Activated T-cell treated with anti-CD3 and anti-CD28 coated beads, Interleukin-2, amount 50 U/mL, for 1 hour (primary cell): ENCODE data around the gene HDHD5.
A peak's percentile ranks its signal among the peaks of the same experiment; 100 is the strongest.

Experiments
- DNase-seq: peaks from one replicate; pipeline ENCODE4 v3.0.0-alpha.2; 2020

The HDHD5 gene

GRCh38 chr22:17119481-17120202 lies 39.4 kb downstream of the HDHD5 start:
- no peak for DNase-seq

GRCh38 chr22:17118342-17118741 lies 40.7 kb downstream of the HDHD5 start:
- no peak for DNase-seq

- DNase-seq: no peak
Measured at GRCh38 chr22:17117890-17118289, 41.2 kb downstream of the HDHD5 start.

GRCh38 chr22:17117400-17117799 lies 41.7 kb downstream of the HDHD5 start:
- DNase-seq: no peak

- no peak for DNase-seq
Measured at GRCh38 chr22:17116572-17117330, 42.3 kb downstream of the HDHD5 start.

GRCh38 chr22:17115945-17116565 lies 43.0 kb downstream of the HDHD5 start:
- DNase-seq: no peak

GRCh38 chr22:17115236-17115635 lies 43.8 kb downstream of the HDHD5 start:
- DNase-seq: no peak

GRCh38 chr22:17114898-17115235 lies 44.2 kb downstream of the HDHD5 start:
- no peak for DNase-seq

GRCh38 chr22:17114173-17114897 lies 44.7 kb downstream of the HDHD5 start:
- DNase-seq: no peak

GRCh38 chr22:17113600-17113999 lies 45.5 kb downstream of the HDHD5 start:
- DNase-seq: no peak

GRCh38 chr22:17112491-17113042 lies 46.5 kb downstream of the HDHD5 start:
- DNase-seq: no peak

- no peak for DNase-seq
Measured at GRCh38 chr22:17110791-17111550, 48.1 kb downstream of the HDHD5 start.

- no peak for DNase-seq
Measured at GRCh38 chr22:17109976-17110375, 49.1 kb downstream of the HDHD5 start.

GRCh38 chr22:17109113-17109865 lies 49.8 kb downstream of the HDHD5 start:
- DNase-seq: no peak

- DNase-seq: no peak
Measured at GRCh38 chr22:17108256-17109112, 50.6 kb downstream of the HDHD5 start.

- DNase-seq: no peak
Measured at GRCh38 chr22:17107547-17107810, 51.6 kb downstream of the HDHD5 start.

GRCh38 chr22:17106785-17107546 lies 52.1 kb downstream of the HDHD5 start:
- DNase-seq: peak; percentile 39

GRCh38 chr22:17106161-17106784 lies 52.8 kb downstream of the HDHD5 start:
- no peak for DNase-seq
